HT1080 (cell line): ENCODE results near the gene DRC7. TPM values are rescaled to one million over a fixed set of nuclear protein-coding genes. Genes with fewer than 3 reads are reported as not detected.
A peak's percentile ranks its signal among the peaks of the same experiment; 100 is the strongest.

ENCODE experiments used
- DNase-seq: peaks from one replicate; pipeline ENCODE4 v3.0.0-alpha.2; 2015; ENCODE audit warnings: low read depth
- total RNA-seq: library from RNA; depleted of rRNA; stranded (reverse); fragments of >200 nt; shearing (Covaris generic); gene quantifications from 2 replicates; pipeline ENCODE4 v1.2.3, GENCODE V29; 2014

DRC7 gene
- total RNA-seq, 1 experiment from 2014 or later, result not detected

DNA sequence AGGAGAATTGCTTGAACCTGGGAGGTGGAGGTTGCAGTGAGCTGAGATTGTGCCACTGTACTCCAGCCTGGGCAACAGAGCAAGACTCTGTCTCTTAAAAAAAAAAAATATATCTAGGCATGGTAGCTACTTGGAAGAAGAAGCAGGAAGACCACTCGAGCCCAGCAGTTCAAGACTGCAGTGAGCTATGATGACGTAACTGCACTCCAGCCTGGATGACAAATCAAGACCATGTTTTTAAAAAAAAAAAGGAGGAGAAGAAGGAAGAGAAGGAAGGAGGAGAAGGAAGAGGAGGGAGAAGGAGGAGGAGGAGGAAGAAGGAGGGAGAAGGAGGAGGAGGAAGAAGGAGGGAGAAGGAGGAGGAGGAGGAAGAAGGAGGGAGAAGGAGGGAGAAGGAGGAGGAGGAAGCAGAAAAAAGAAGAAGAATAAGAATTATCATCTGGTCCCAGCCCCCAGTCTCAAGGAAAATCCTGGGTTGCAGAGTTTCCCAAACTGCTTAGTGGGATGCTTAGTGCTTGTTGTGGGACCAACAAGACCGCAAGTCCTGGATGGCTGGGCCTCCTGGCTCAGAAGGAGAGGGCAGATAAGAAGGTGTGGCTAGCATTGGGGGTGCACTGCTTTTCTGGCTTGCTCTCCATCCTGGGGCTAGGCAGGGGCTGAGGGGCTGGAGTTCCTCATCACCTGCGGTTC, 3.7 kb upstream of the DRC7 start:
- peak; percentile 34 for DNase-seq

DNA sequence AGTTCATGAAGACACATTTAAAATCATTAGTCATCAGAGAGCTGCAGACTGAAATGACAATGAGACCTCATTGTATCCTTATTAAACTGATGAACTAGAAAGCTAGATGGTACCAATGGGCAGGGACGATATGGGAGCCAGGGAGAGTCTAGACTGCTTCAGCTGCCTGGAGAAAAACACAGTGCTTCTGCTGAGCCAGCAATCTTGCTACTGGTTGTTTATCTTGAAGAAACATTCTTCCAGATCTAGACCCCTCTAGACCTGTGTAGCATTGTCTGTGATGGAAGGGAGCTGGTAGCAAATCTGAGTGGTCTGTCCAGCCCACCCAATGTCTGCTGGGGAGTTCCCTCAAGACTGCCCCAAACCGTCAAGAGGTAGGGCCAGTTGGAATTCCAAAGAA, 2.0 kb upstream of the DRC7 start:
- no peak for DNase-seq

DNA sequence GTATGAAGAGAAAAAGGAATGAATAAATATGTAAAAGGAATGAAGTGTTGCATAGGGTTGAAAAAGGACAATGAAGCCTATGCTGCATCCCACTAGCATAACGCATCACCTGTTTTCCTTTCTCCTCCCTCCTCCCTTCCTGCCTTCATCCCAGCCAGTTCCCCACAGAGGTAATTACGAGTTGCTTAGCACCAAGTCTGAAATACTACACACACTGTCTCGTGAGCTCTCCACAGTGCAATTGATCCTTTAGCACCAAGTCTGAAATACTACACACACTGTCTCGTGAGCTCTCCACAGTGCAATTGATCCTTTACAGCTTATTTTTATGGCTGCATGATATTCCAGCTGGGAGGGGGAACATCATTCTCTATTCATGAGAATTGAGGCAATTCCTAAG, 1.1 kb upstream of the DRC7 start:
- DNase-seq, result no peak

DNA sequence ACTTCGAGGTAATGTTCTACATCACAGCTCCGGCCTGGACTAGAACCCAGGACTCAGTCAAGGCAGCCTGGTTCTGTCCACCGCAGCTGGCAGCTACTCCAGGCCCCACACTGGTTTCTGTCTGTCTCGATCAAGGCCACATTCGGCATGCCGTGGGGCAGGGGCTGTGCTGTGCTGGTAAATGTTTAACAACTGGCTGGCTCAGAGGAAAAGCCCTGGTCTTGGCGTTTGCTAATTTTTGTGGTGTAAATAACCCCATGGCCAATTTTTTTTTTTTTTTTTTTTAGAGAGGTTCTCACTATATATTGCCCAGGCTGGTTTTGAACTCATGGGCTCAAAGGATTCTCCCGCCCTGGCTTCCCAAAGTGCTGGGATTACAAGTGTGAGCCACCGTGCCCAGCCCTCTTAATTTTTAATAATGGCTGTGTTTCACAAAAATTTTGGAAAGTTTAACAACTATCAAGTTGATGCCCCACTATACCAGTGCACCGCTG, 328 bp upstream of the DRC7 start:
- no peak for DNase-seq

GRCh38 chr16:57695680-57696069, 1.1 kb downstream of the DRC7 start:
- DNase-seq, result no peak

DNA sequence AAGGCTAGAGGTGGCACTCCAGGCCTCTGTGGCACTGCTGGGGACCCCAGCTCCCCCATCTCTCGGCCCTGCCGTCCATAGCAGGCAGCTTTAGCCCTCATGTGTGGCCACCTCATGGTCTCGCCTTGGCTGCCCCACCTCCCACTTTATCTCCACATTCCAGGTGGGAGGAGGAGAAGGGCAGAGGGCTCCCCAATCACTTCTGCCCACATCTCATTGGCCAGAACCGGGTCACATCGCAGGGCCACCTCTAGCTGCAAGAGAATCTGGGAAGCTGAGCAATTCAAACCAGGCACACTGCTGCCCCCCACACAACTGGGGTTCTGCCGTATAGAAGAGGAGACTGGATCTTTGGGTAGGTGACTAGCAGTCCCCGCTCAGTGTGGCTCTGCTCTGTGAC, 1.6 kb downstream of the DRC7 start:
- DNase-seq, result no peak

DNA sequence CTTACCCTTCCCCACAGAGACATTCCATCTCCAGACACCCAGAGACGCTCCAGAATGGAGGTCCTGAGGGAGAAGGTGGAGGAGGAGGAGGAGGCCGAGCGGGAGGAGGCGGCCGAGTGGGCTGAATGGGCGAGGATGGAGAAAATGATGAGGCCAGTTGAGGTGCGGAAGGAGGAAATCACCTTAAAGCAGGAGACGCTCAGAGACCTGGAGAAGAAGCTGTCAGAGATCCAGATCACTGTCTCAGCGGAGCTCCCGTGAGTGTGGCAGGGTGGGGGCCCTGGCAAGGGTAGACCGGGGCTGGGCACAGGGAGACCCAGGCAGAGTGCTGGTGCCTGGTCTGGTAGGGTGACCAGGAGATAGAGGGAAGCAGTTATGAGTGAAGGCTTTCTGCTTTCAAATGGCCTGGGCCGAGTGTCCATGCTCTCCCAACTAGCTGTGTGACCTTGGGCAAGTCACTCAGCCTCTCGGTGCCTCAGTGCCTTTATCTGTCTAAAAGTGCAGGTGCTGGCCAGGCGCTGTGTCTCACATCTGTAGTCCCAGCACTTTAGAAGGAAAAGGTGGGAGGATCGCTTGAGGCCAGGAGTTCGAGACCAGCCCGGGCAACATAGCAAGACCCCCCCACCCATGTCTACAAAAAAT, 3.4 kb downstream of the DRC7 start:
- no peak for DNase-seq

- DNase-seq, result no peak
Measured at GRCh38 chr16:57698812-57699405, 4.3 kb downstream of the DRC7 start.

GRCh38 chr16:57699481-57699880, 4.9 kb downstream of the DRC7 start:
- DNase-seq, result no peak

DNA sequence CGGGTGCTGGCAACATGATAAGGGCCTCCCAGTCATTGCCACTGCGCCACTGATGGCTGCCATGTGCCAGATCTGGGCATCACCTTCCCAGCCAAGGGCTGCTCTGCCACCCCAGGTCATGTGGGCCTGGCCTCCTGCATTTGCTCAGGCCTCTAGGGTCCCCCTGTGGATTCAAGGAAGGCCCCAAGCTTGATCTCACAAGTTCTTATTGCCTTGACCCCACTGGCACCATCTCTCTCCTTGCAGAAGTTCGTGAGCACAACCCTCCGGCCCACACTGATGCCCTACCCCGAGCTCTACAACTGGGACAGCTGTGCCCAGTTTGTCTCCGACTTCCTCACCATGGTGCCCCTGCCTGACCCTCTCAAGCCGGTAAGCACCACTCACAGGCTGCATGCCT, 5.3 kb downstream of the DRC7 start:
- DNase-seq, result no peak

DNA sequence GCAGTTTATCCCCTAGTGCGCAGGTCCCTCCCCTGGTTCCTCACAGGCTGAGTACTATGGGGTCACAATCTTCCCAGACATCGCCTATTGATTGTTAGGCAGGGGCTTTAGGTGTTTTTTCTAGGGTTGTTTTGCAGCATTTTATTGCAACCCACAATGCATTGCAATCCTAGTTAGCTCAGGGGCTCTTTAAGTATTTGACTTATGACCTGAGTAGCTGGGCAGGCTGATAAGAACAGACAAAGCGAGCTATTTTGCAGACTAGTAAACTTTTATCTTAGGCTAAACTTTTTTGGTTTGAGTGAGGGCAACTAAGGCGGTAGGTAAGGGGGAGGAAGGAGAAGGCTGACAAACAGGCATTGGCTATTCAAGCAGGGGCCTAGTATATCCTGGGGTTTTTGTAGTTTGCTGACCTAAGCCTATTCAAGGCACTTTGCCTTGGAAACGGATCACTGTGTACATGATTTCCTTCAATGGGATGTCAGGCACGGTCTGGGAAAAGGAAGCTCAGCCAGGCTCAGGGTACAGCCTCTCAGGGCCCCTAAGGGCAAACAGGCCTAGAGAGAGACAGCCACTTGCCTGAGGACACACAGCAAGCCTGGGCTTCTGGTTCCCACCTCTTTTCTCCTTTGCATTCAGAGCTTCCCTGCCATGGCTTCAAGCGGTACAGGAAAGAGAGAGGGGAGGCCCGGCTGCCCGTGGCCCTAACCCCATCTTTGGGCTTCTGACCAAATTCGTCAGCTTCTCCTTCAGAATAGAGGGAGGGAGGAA, 6.4 kb downstream of the DRC7 start:
- DNase-seq, result no peak

- DNase-seq, result no peak
Measured at GRCh38 chr16:57701759-57702371, 7.3 kb downstream of the DRC7 start.

DNA sequence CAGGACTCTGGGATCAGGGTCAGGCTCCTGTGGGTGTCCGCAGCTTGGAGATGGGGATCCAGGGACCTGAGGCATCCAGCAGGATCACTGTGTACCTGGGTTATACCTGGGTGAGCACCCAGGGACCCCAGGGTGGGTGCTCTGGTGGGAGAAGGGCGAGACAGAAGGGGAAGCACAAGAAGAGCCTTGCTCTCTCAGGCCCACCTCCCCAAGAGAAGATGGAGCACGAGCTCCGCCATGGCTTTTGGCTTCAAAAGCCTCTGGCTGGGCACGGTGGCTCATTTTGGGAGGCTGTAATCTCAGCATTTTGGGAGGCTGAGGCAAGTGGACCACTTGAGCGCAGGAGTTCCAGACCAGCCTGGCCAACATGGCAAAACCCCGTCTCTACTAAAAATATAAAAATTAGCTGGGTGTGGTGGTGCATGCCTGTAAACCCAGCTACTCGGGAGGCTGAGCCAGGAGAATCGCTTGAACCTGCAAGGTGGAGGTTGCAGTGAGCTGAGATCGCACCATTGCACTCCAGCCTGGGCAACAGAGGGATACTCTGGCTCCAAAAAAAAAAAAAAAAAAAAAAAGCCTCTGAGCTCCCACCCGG, 8.9 kb downstream of the DRC7 start:
- DNase-seq, result no peak

DNA sequence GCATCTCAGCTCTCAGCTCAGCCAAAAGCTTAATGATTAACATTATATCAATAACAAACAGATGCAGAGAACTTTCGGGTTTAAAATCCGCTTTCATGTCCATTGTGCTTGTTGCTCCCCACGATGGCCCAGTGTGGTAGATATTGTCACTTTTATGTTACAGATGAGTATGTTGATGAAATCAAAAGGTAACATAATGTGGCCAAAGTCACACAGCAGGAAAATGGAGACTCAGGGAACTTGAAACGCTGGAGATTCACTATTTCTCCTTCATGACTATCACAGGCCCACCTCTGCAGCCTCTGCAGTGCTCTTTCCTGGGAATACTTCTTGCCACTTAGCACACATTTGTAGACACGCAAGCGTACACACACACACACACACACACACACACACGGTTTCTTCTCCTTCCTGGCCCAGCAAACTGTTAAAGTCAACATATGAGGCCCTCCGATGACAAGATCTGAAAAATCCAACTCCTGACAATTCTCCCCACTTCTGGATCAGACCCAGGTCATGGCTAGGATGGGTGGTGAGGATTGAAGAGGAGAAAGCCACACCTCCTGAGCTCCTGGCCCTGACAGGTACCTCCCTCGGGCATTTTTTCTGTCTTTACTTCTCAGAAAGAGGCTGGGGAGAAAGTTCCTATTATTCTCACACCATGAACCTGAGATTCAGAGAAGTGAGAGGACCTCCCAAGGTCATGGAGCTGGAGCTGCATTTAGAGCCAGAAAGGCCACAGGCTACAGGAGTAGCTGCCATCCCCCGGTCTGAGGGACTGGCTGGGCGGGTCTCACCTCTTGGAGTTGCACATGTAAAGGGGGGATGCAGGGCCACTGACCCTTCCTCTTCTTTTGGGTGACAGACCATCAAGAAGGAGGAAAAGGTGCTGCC, 9.7 kb downstream of the DRC7 start:
- DNase-seq, result no peak

DNA sequence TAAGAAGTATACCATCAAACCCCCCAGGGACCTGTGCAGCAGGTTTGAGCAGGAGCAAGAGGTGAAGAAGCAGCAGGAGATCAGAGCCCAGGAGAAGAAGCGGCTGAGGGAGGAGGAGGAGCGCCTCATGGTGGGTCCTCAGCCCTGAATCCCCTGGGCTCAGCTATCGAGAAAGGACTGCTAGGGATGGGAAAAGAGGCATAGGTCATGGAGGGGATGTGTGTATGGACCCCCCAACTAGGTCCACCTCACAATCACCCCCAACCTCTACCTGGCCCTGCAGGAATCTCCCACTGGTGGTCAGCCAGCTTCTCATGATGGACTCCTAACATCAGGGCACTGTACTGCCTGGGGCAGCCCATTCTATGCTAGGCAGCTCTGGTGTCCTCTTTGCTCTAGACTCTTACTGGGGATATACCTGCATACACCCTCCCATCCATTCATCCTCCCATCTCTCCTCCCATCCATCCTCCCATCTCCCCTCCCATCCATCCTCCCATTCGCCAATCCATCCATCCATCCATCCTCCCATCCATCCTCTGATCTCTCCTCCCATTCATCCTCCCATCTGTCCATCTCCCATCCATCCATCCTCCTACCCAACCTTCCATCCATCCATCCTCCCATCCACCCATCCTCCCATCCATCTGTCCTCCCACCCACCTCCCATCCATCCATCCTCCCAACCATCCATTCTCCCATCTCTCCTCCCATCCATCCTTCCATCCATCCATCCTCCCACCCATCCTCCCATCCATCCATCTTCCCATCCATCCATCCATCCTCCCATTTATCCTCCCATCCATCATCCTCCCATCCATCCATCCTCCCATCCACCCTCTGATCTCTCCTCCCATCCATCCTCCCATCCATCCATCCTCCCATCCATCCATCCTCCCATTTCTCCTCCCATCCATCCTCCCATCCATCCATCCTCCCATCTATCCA, 10.6 kb downstream of the DRC7 start:
- DNase-seq, result no peak

- no peak for DNase-seq
Measured at GRCh38 chr16:57706717-57707116, 12.1 kb downstream of the DRC7 start.

- no peak for DNase-seq
Measured at GRCh38 chr16:57707331-57707730, 12.7 kb downstream of the DRC7 start.

DNA sequence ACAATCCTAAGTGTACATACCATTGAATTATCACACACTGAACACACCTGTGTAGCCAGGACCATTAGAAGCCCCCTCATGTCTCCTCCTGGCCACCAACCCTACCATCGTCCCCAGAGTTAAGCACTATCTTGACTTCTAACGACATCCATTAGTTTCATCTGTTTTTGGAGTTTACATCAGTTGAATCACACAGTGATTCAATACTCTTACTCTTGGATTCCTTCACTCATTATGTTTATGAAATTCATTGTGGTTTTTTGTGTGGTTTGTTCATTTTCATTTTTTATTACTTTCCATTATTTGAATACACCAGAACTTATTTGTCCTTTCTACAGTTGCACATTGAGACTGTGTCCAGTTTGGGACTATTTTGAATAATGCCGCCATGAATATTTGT, 13.6 kb downstream of the DRC7 start:
- no peak for DNase-seq

GRCh38 chr16:57709663-57710062, 15.1 kb downstream of the DRC7 start:
- no peak for DNase-seq
